SK-N-SH (cell line): Measurements from ENCODE around the gene PFKL. TPM values are rescaled to one million over a fixed set of nuclear protein-coding genes. Genes with fewer than 3 reads are reported as not detected.

ENCODE experiments used
- CTCF ChIA-PET: fragments of 300-600, 350-600 bp; formaldehyde crosslinking; extraction: SDS; loops from one replicate; lab custom pipeline; 2021; lab: Yijun Ruan, JAX
- POLR2A ChIA-PET: fragments of 350-600 bp; sonication (Branson Sonifier 250); formaldehyde crosslinking; extraction: SDS; loops from one replicate; lab custom pipeline; 2020; ENCODE audit warnings: antibody characterized with exemption, inconsistent platforms; lab: Yijun Ruan, JAX
- DNase-seq: peaks from one replicate; pipeline ENCODE4 v3.0.0; 2012
- H2AFZ ChIP-seq: fragments of 200-600 bp; sonication (generic); 2 replicates; pipeline ENCODE4 v1.8.1; 2016; ENCODE audit warnings: antibody characterized with exemption, mild to moderate bottlenecking, low read depth
- H3F3A ChIP-seq: fragments of 200-600 bp; sonication (generic); replicated peaks from 2 replicates; pipeline ENCODE3; 2016; ENCODE audit warnings: antibody characterized with exemption, mild to moderate bottlenecking; ENCODE audit not compliant: insufficient read depth
- H3K27ac ChIP-seq, 2 experiments: fragments of 200-500 bp in 1 of 2; fragments of 200-600 bp in 1 of 2; sonication (Bioruptor generic) in 1 of 2; sonication (generic), shearing (Covaris generic) in 1 of 2; 2 replicates each; pipeline versions ENCODE4 v1.5.1 to v1.6.1; 2014 to 2016; ENCODE audit warnings: low read depth in 2 of 2, inconsistent platforms in 1 of 2, low read length in 1 of 2, mild to moderate bottlenecking in 1 of 2, mixed read lengths in 1 of 2
- H3K27me3 ChIP-seq: fragments of 200-600 bp; sonication (generic), shearing (Covaris generic); 2 replicates; pipeline ENCODE4 v1.6.1; 2016; ENCODE audit warnings: mixed run types; ENCODE audit not compliant: insufficient read depth
- H3K36me3 ChIP-seq, 2 experiments: fragments of 200-500 bp in 1 of 2; fragments of 200-600 bp in 1 of 2; sonication (Bioruptor generic) in 1 of 2; sonication (generic) in 1 of 2; replicated peaks in 1 of 2; 2 replicates each; pipeline versions ENCODE3 to v1.5.1; 2014 to 2016; ENCODE audit warnings: low read length in 1 of 2, mild to moderate bottlenecking in 1 of 2; ENCODE audit not compliant: insufficient read depth in 2 of 2, control insufficient read depth in 1 of 2
- H3K4me1 ChIP-seq, 2 experiments: fragments of 200-500 bp in 1 of 2; fragments of 200-600 bp in 1 of 2; sonication (Bioruptor generic) in 1 of 2; sonication (generic), shearing (Covaris generic) in 1 of 2; 2 replicates each; pipeline versions ENCODE4 v1.5.1 to v1.6.1; 2014 to 2016; ENCODE audit warnings: low read depth in 1 of 2, low read length in 1 of 2, mixed run types in 1 of 2; ENCODE audit not compliant: insufficient read depth in 2 of 2, control insufficient read depth in 1 of 2
- H3K4me2 ChIP-seq: fragments of 200-600 bp; sonication (generic), shearing (Covaris generic); 2 replicates; pipeline ENCODE4 v1.6.1; 2017; ENCODE audit warnings: mixed run types
- H3K4me3 ChIP-seq, 2 experiments: fragments of 200-500 bp in 1 of 2; fragments of 200-600 bp in 1 of 2; sonication (Bioruptor generic) in 1 of 2; sonication (generic), shearing (Covaris generic) in 1 of 2; 2 replicates each; pipeline versions ENCODE4 v1.5.1 to v1.8.1; 2014 to 2016; ENCODE audit warnings: low read depth in 2 of 2, inconsistent platforms in 1 of 2, low read length in 1 of 2, mild to moderate bottlenecking in 1 of 2, mixed read lengths in 1 of 2, moderate library complexity in 1 of 2
- H3K79me2 ChIP-seq: fragments of 200-600 bp; sonication (generic); 2 replicates; pipeline ENCODE4 v1.8.1; 2017; ENCODE audit warnings: mild to moderate bottlenecking; ENCODE audit not compliant: insufficient read depth
- H3K9ac ChIP-seq: fragments of 200-600 bp; sonication (generic); 2 replicates; pipeline ENCODE4 v1.6.1; 2017; ENCODE audit warnings: mixed run types
- H3K9me2 ChIP-seq: fragments of 200-600 bp; sonication (generic); 2 replicates; pipeline ENCODE4 v1.6.1; 2017; ENCODE audit warnings: mixed run types
- H3K9me3 ChIP-seq: fragments of 200-600 bp; sonication (generic); 2 replicates; pipeline ENCODE4 v1.6.1; 2017; ENCODE audit warnings: mixed run types, mild to moderate bottlenecking, moderate library complexity
- H4K20me1 ChIP-seq: fragments of 200-600 bp; sonication (generic); 2 replicates; pipeline ENCODE4 v1.6.1; 2017; ENCODE audit warnings: mild to moderate bottlenecking, mixed run types; ENCODE audit not compliant: insufficient read depth
- CHD2 ChIP-seq: fragments of 150-350 bp; IDR thresholded peaks from 2 replicates; pipeline ENCODE4 v1.6.1; 2018; ENCODE audit warnings: low read length; ENCODE audit not compliant: partially characterized antibody
- ELF1 ChIP-seq: IDR thresholded peaks from 2 replicates; pipeline ENCODE4 v1.4.0; 2012
- EZH2phosphoT487 ChIP-seq: fragments of 200-600 bp; sonication (generic); IDR thresholded peaks from 2 replicates; pipeline ENCODE4 v1.6.1; 2017; ENCODE audit warnings: low read depth, mixed run types, mild to moderate bottlenecking, antibody characterized with exemption, moderate library complexity, borderline replicate concordance
- FOSL2 ChIP-seq: IDR thresholded peaks from 2 replicates; pipeline ENCODE4 v1.4.0; 2012; ENCODE audit warnings: low read depth, mild to moderate bottlenecking, moderate library complexity, borderline replicate concordance
- FOXJ3 ChIP-seq: sonication (generic); formaldehyde crosslinking; IDR thresholded peaks from 2 replicates; pipeline ENCODE4 v1.5.1; 2020; ENCODE audit warnings: mild to moderate bottlenecking, missing genetic modification reagents
- GABPA ChIP-seq: IDR thresholded peaks from 2 replicates; pipeline ENCODE4 v1.4.0; 2012; ENCODE audit warnings: low read depth, mild to moderate bottlenecking
- GATA2 ChIP-seq: sonication (generic); formaldehyde crosslinking; IDR thresholded peaks from 2 replicates; pipeline ENCODE4 v1.5.0; 2020; ENCODE audit warnings: mild to moderate bottlenecking, missing genetic modification reagents
- IRF3 ChIP-seq: fragments of 150-350 bp; IDR thresholded peaks from 2 replicates; pipeline ENCODE4 v1.6.1; 2016; ENCODE audit warnings: mild to moderate bottlenecking, low read depth, low read length
- MEF2A ChIP-seq: IDR thresholded peaks from 2 replicates; pipeline ENCODE4 v1.4.0; 2012; ENCODE audit warnings: low read depth, borderline replicate concordance
- NFIC ChIP-seq: IDR thresholded peaks from 2 replicates; pipeline ENCODE4 v1.4.0; 2012; ENCODE audit warnings: borderline replicate concordance
- NRF1 ChIP-seq: IDR thresholded peaks from 2 replicates; pipeline ENCODE4 v1.6.1; 2012; ENCODE audit warnings: low read depth, mild to moderate bottlenecking, low read length
- POLR2AphosphoS5 ChIP-seq: IDR thresholded peaks from 2 replicates; pipeline ENCODE4 v1.6.1; 2012; ENCODE audit warnings: low read depth, low read length
- RAD21 ChIP-seq: IDR thresholded peaks from 2 replicates; pipeline ENCODE4 v1.6.1; 2012; ENCODE audit warnings: mild to moderate bottlenecking, low read length
- RFX5 ChIP-seq: IDR thresholded peaks from 2 replicates; pipeline ENCODE4 v1.6.1; 2012; ENCODE audit warnings: mild to moderate bottlenecking, improper control_type of control experiment, low read length
- RXRA ChIP-seq: IDR thresholded peaks from 2 replicates; pipeline ENCODE4 v1.4.0; 2012; ENCODE audit warnings: low read depth, mild to moderate bottlenecking, borderline replicate concordance
- SMC3 ChIP-seq: IDR thresholded peaks from 2 replicates; pipeline ENCODE4 v1.6.1; 2012; ENCODE audit warnings: low read depth, low read length, improper control_type of control experiment
- TAF1 ChIP-seq: IDR thresholded peaks from 2 replicates; pipeline ENCODE4 v1.6.1; 2012; ENCODE audit warnings: low read depth, mild to moderate bottlenecking, low read length, moderate library complexity, borderline replicate concordance
- TCF12 ChIP-seq: IDR thresholded peaks from 2 replicates; pipeline ENCODE4 v1.4.0; 2012
- TEAD4 ChIP-seq: IDR thresholded peaks from 2 replicates; pipeline ENCODE4 v1.4.0; 2012; ENCODE audit warnings: mild to moderate bottlenecking, borderline replicate concordance; ENCODE audit not compliant: insufficient read depth
- WGBS: methylation state at CpG from one replicate; pipeline ENCODE4 v1.1.6; 2017; ENCODE audit warnings: low lambda C conversion rate; 5-methylcytosine and 5-hydroxymethylcytosine counted together
- polyA plus RNA-seq, 3 experiments: library from polyadenylated mRNA; depleted of rRNA; stranded (reverse); fragments of >200 nt; gene quantifications; 2 replicates each; pipeline ENCODE4 v1.2.3, GENCODE V29; 2012
- TF ChIP-seq, protein P1 (sequence below): IDR thresholded peaks from 2 replicates; pipeline ENCODE4 v1.4.0; 2012; ENCODE audit warnings: low read depth, borderline replicate concordance
- TF ChIP-seq, protein P2 (sequence below): IDR thresholded peaks from 2 replicates; pipeline ENCODE4 v1.6.1; 2012; ENCODE audit warnings: mild to moderate bottlenecking, low read depth, low read length, moderate library complexity

Gene PFKL
- polyA plus RNA-seq, 1 of the 3 experiments (the other 2 are of a cell fraction), result 118 TPM

GRCh38 chr21:44313451-44313850 is 13.6 kb downstream of the PFKL start:
- H3K4me1 ChIP-seq, result no peaks in the 10 kb centered on the region
- no peaks in the 10 kb centered on the region for H3K9me2 ChIP-seq
- CTCF ChIA-PET, result interaction anchor here (0.7 kb wide), 1 partner anchor 9 kb away, joined by 3 read pairs; no protein-coding TSS in a partner anchor
- no peaks in the 10 kb centered on the region for H3F3A ChIP-seq
- no peak overlapping the region for H2AFZ ChIP-seq
- no peak overlapping the region for H3K27ac ChIP-seq
- POLR2A ChIA-PET, result no interaction called here
- TF ChIP-seq RXRA, result no peak
- TF ChIP-seq FOSL2, result no peak
- no peak for TF ChIP-seq RAD21
- TF ChIP-seq NRF1, result no peak
- TF ChIP-seq ELF1, result no peak
- no peak for TF ChIP-seq MEF2A
- no peak for TF ChIP-seq TCF12
- no peak for TF ChIP-seq GATA2 (CRISPR knock-in tag)
- no peak for TF ChIP-seq SMC3
- no peak for TF ChIP-seq EZH2phosphoT487
- TF ChIP-seq RFX5, result no peak
- no peaks in the 10 kb centered on the region for H3K27me3 ChIP-seq
- no peaks in the 10 kb centered on the region for H3K9me3 ChIP-seq
- H3K79me2 ChIP-seq, result peaks cover 4% of the 10 kb centered on the region; the same call in 1 of the 2 replicates
- H3K9ac ChIP-seq, result no peak overlapping the region
- no peak overlapping the region for H3K4me2 ChIP-seq
- WGBS, result 96% methylated on average over 8 of the region's 13 CpGs
- no peak for DNase-seq
- no peaks in the 10 kb centered on the region for H4K20me1 ChIP-seq
- H3K4me3 ChIP-seq, result no peak overlapping the region
- peaks cover 0 to 36% of the 10 kb centered on the region in 2 experiments for H3K36me3 ChIP-seq

- Histone ChIP-seq H3K9me2 (no peaks in the 10 kb centered on the region), H3K27me3 (no peaks in the 10 kb centered on the region), H3K4me1 (no peaks in the 10 kb centered on the region), H4K20me1 (no peaks in the 10 kb centered on the region), H3K4me2 (no peak overlapping the region), H3K36me3 (peaks cover 0 to 36% of the 10 kb centered on the region in 2 experiments), H3K4me3 (no peak overlapping the region), H3K79me2 (no peaks in the 10 kb centered on the region), H3K9ac (no peak overlapping the region), H3F3A (no peaks in the 10 kb centered on the region), H2AFZ (no peak overlapping the region), H3K27ac (no peak overlapping the region), H3K9me3 (no peaks in the 10 kb centered on the region)
- ChIA-PET POLR2A (no interaction called here), CTCF (interaction anchor here (1.4 kb wide), 1 partner anchor 166 kb away, joined by 3 read pairs; no protein-coding TSS in a partner anchor)
- WGBS, result 90% methylated on average over 11 of the region's 15 CpGs
- no peak for DNase-seq
- TF ChIP-seq FOXJ3 (CRISPR knock-in tag) (no peak), EZH2phosphoT487 (no peak), CHD2 (no peak), GABPA (no peak), POLR2AphosphoS5 (no peak), TEAD4 (no peak), TCF12 (no peak), ELF1 (no peak), IRF3 (no peak), NRF1 (no peak), NFIC (no peak), TAF1 (no peak), RFX5 (no peak)
- TF ChIP-seq, protein P1, sequence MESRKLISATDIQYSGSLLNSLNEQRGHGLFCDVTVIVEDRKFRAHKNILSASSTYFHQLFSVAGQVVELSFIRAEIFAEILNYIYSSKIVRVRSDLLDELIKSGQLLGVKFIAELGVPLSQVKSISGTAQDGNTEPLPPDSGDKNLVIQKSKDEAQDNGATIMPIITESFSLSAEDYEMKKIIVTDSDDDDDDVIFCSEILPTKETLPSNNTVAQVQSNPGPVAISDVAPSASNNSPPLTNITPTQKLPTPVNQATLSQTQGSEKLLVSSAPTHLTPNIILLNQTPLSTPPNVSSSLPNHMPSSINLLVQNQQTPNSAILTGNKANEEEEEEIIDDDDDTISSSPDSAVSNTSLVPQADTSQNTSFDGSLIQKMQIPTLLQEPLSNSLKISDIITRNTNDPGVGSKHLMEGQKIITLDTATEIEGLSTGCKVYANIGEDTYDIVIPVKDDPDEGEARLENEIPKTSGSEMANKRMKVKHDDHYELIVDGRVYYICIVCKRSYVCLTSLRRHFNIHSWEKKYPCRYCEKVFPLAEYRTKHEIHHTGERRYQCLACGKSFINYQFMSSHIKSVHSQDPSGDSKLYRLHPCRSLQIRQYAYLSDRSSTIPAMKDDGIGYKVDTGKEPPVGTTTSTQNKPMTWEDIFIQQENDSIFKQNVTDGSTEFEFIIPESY, result no peak
- TF ChIP-seq, protein P2, sequence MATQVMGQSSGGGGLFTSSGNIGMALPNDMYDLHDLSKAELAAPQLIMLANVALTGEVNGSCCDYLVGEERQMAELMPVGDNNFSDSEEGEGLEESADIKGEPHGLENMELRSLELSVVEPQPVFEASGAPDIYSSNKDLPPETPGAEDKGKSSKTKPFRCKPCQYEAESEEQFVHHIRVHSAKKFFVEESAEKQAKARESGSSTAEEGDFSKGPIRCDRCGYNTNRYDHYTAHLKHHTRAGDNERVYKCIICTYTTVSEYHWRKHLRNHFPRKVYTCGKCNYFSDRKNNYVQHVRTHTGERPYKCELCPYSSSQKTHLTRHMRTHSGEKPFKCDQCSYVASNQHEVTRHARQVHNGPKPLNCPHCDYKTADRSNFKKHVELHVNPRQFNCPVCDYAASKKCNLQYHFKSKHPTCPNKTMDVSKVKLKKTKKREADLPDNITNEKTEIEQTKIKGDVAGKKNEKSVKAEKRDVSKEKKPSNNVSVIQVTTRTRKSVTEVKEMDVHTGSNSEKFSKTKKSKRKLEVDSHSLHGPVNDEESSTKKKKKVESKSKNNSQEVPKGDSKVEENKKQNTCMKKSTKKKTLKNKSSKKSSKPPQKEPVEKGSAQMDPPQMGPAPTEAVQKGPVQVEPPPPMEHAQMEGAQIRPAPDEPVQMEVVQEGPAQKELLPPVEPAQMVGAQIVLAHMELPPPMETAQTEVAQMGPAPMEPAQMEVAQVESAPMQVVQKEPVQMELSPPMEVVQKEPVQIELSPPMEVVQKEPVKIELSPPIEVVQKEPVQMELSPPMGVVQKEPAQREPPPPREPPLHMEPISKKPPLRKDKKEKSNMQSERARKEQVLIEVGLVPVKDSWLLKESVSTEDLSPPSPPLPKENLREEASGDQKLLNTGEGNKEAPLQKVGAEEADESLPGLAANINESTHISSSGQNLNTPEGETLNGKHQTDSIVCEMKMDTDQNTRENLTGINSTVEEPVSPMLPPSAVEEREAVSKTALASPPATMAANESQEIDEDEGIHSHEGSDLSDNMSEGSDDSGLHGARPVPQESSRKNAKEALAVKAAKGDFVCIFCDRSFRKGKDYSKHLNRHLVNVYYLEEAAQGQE, result no peak
Observed at GRCh38 chr21:44314128-44314527, 14.3 kb downstream of the PFKL start.
